HepG2 (cell line): Measurements from ENCODE around the gene PGS1. TPM values are rescaled to one million over a fixed set of nuclear protein-coding genes. Genes with fewer than 3 reads are reported as not detected.

ENCODE experiments used
- ATAC-seq: fragments of 200-7000 bp; cut with Tn5 transposase; 3 replicates; pipeline ENCODE4 v1.9.1; 2020; ENCODE audit warnings: mild to moderate bottlenecking, moderate library complexity
- BruUV-seq: library from RNA; stranded (reverse); fragments of 400-500 nt; replicated peaks from 2 replicates; lab custom pipeline; 2021; lab: Mats Ljungman, UMichigan
- CTCF ChIA-PET: fragments of 300-600 bp; formaldehyde crosslinking; extraction: SDS; loops from one replicate; lab custom pipeline; 2021; ENCODE audit warnings: low total read pairs, inconsistent platforms, low intra/inter-chr PET ratio; lab: Yijun Ruan, JAX
- POLR2A ChIA-PET: fragments of 350-600 bp; sonication (Branson Sonifier 250); formaldehyde crosslinking; loops from one replicate; lab custom pipeline; 2020; ENCODE audit warnings: antibody characterized with exemption, inconsistent platforms; lab: Yijun Ruan, JAX
- DNase-seq: peaks from one replicate; pipeline ENCODE4 v3.0.0-alpha.2; 2015; ENCODE audit warnings: low spot score
- FAIRE-seq: peaks from 3 replicates; lab custom pipeline; 2011; peaks lifted over from hg19 to GRCh38; lab: Jason Lieb, UNC
- H2AFZ ChIP-seq: one replicate; pipeline ENCODE4 v1.6.1; 2011; ENCODE audit warnings: low read length, inconsistent platforms
- H3K27ac ChIP-seq: fragments of 300-600 bp; 3 replicates; pipeline ENCODE4 v1.8.0; 2011; ENCODE audit warnings: mixed run types, mild to moderate bottlenecking, mixed read lengths, low read length, inconsistent platforms; ENCODE audit not compliant: insufficient read depth; ENCODE audit errors: extremely low read length
- H3K27me3 ChIP-seq, 2 experiments: fragments of 200-600 bp in 1 of 2; 2 replicates in 1 of 2; 3 replicates in 1 of 2; pipeline versions ENCODE4 v1.6.0 to v1.8.0; 2011; ENCODE audit warnings: low read length in 2 of 2, mild to moderate bottlenecking in 2 of 2, moderate library complexity in 2 of 2, inconsistent platforms in 1 of 2; ENCODE audit not compliant: insufficient read depth in 2 of 2, control insufficient read depth in 1 of 2
- H3K36me3 ChIP-seq, 2 experiments: fragments of 200-600 bp in 1 of 2; replicated peaks in 1 of 2; 2 replicates in 1 of 2; 3 replicates in 1 of 2; pipeline versions ENCODE4 v1.5.1 to v1.8.0; 2011; ENCODE audit warnings: low read length in 2 of 2, inconsistent platforms in 1 of 2; ENCODE audit not compliant: insufficient read depth in 2 of 2, control insufficient read depth in 1 of 2
- H3K4me1 ChIP-seq: 2 replicates; pipeline ENCODE4 v1.5.1; 2012; ENCODE audit warnings: low read length, inconsistent platforms; ENCODE audit not compliant: insufficient read depth
- H3K4me2 ChIP-seq: 2 replicates; pipeline ENCODE4 v1.6.0; 2011; ENCODE audit warnings: low read depth, low read length, inconsistent platforms
- H3K4me3 ChIP-seq, 3 experiments: fragments of 200-600 bp in 1 of 3; sonication (generic), shearing (Covaris generic) in 1 of 3; replicated peaks in 1 of 3; 2 replicates each; pipeline ENCODE4 v1.5.1; 2011 to 2016; ENCODE audit warnings: low read length in 3 of 3, inconsistent platforms in 2 of 3, low read depth in 2 of 3, mild to moderate bottlenecking in 2 of 3, control low read depth in 1 of 3, mixed read lengths in 1 of 3; ENCODE audit not compliant: insufficient read depth in 1 of 3
- H3K79me2 ChIP-seq: one replicate; pipeline ENCODE4 v1.6.1; 2011; ENCODE audit warnings: low read length, inconsistent platforms; ENCODE audit not compliant: insufficient read depth
- H3K9ac ChIP-seq: 2 replicates; pipeline ENCODE4 v1.6.0; 2011; ENCODE audit warnings: mild to moderate bottlenecking, low read depth, low read length, inconsistent platforms; ENCODE audit not compliant: insufficient read depth
- H3K9me3 ChIP-seq: 2 replicates; pipeline ENCODE4 v1.5.1; 2012; ENCODE audit warnings: mild to moderate bottlenecking, low read length
- H4K20me1 ChIP-seq: 2 replicates; pipeline ENCODE4 v1.6.0; 2011; ENCODE audit warnings: inconsistent platforms, mild to moderate bottlenecking, low read length, moderate library complexity; ENCODE audit not compliant: insufficient read depth
- ARID5B ChIP-seq: IDR thresholded peaks from 2 replicates; pipeline ENCODE4 v1.4.0; 2020; ENCODE audit warnings: mild to moderate bottlenecking, missing genetic modification reagents
- CCDC6 ChIP-seq: sonication (generic); formaldehyde crosslinking; IDR thresholded peaks from 2 replicates; pipeline ENCODE4 v1.8.1; 2022; ENCODE audit warnings: mild to moderate bottlenecking, missing genetic modification reagents, moderate library complexity
- ELF3 ChIP-seq: IDR thresholded peaks from 2 replicates; pipeline ENCODE4 v1.6.1; 2016; ENCODE audit warnings: missing genetic modification reagents, missing compliant biosample characterization
- GABPB1 ChIP-seq: IDR thresholded peaks from 2 replicates; pipeline ENCODE4 v1.6.1; 2016; ENCODE audit warnings: mild to moderate bottlenecking, missing genetic modification reagents, moderate library complexity, missing compliant biosample characterization
- HOXA9 ChIP-seq: sonication (generic); formaldehyde crosslinking; IDR thresholded peaks from 2 replicates; pipeline ENCODE4 v1.8.1; 2022; ENCODE audit warnings: missing genetic modification reagents, mild to moderate bottlenecking, moderate library complexity, borderline replicate concordance
- MXI1 ChIP-seq: IDR thresholded peaks from 3 replicates; pipeline ENCODE4 v1.6.1; 2012; ENCODE audit warnings: low read depth, low read length, inconsistent platforms, borderline replicate concordance
- SOX6 ChIP-seq, 2 experiments: fragments of 450-650 bp in 1 of 2; sonication (generic) in 1 of 2; formaldehyde crosslinking in 1 of 2; IDR thresholded peaks; 2 replicates each; pipeline versions ENCODE4 v1.4.0 to v1.6.1; 2017 to 2020; ENCODE audit warnings: antibody characterized with exemption in 1 of 2, mild to moderate bottlenecking in 1 of 2, missing genetic modification reagents in 1 of 2
- THAP11 ChIP-seq: IDR thresholded peaks from 2 replicates; pipeline ENCODE4 v1.6.1; 2016; ENCODE audit warnings: missing biosample characterization, missing genetic modification reagents
- ZBTB43 ChIP-seq: sonication (generic); formaldehyde crosslinking; conservative IDR thresholded peaks from 2 replicates; pipeline ENCODE4 v1.4.0; 2020; ENCODE audit warnings: missing genetic modification reagents
- ZNF136 ChIP-seq: sonication (generic); formaldehyde crosslinking; IDR thresholded peaks from 2 replicates; pipeline ENCODE4 v1.8.1; 2022; ENCODE audit warnings: low read depth, mild to moderate bottlenecking, moderate library complexity, missing genetic modification reagents
- ZNF142 ChIP-seq: sonication (generic); formaldehyde crosslinking; IDR thresholded peaks from 2 replicates; pipeline ENCODE4 v1.4.0; 2020; ENCODE audit warnings: missing genetic modification reagents
- ZNF782 ChIP-seq: sonication (generic); formaldehyde crosslinking; IDR thresholded peaks from 2 replicates; pipeline ENCODE4 v1.4.0; 2020; ENCODE audit warnings: missing genetic modification reagents, mild to moderate bottlenecking, borderline replicate concordance
- WGBS: methylation state at CpG from one replicate; pipeline ENCODE4 v1.1.6; 2017; ENCODE audit warnings: low lambda C conversion rate; 5-methylcytosine and 5-hydroxymethylcytosine counted together
- in situ Hi-C: cut with HindIII; loops from 2 replicates; pipeline ENCODE4 v1.10.0; 2017; ENCODE audit warnings: low pct_unique_long_range_greater_than_20kb; ENCODE audit not compliant: extremely low pct_ligation_motif_present
- intact Hi-C: fragments of 100-400 bp; cut with micrococcal nuclease; formaldehyde crosslinking; loops from one replicate; pipeline ENCODE4 v1.10.0; 2022; ENCODE audit not compliant: unreplicated experiment
- polyA plus RNA-seq, 8 experiments: library from polyadenylated mRNA; depleted of rRNA in 3 of 8; stranded (reverse) in 7 of 8; unstranded in 1 of 8; fragments of >200 nt; fragmentation: Illumina TruSeq in 4 of 8; extraction: Trizol in 4 of 8; gene quantifications; 2 replicates each; pipeline versions ENCODE4 v1.2.1 to v1.2.3, GENCODE V29; 2011 to 2016; ENCODE audit warnings: low read depth in 4 of 8, missing spikeins in 1 of 8, mixed read lengths in 1 of 8; ENCODE audit not compliant: insufficient read depth in 1 of 8
- total RNA-seq, 5 experiments: library from RNA; depleted of rRNA; stranded (reverse); fragments of >200 nt; fragmentation: Illumina TruSeq; extraction: Trizol; gene quantifications; 2 replicates each; pipeline ENCODE4 v1.2.3, GENCODE V29; 2016; ENCODE audit warnings: low read depth in 1 of 5

The PGS1 gene
- total and polyA plus RNA-seq, 2 of the 13 experiments (the other 11 are each of a cell fraction or from before 2014, with no cell fraction given): 25.9 to 31.5 TPM

GRCh38 chr17:78359997-78360370, 18.5 kb upstream of the PGS1 start, which contains the start of gene SOCS3:
SOCS3 (minus strand) TSS chr17:78360077; CDS start chr17:78359095, 982 bp downstream.
- FAIRE-seq: no peak
- in situ Hi-C loops: loop anchor here (5.0 kb wide), 1 partner anchor 62 kb away; no protein-coding TSS in a partner anchor
- H3K79me2 ChIP-seq: no peaks in the 10 kb centered on the region
- H4K20me1 ChIP-seq: peaks cover 21% of the 10 kb centered on the region; the same call in 1 of the 2 replicates
- no peaks in the 10 kb centered on the region for H3K9me3 ChIP-seq
- ChIA-PET CTCF (interaction anchor here (0.6 to 4.3 kb wide), 3 partner anchors 51 to 61 kb away, joined by 3 to 59 read pairs (median 3); no protein-coding TSS in a partner anchor), POLR2A (interaction anchor here (1.0 to 2.4 kb wide), 2 partner anchors 12 to 62 kb away, joined by 3 to 40 read pairs; no protein-coding TSS in a partner anchor)
- peak within 1 kb of the TSS; percentile 57 to 87 (median 61) for H3K4me3 ChIP-seq
- no TSS peak for BruUV-seq
- H2AFZ ChIP-seq: no peak within 1 kb of the TSS
- H3K4me2 ChIP-seq: peak within 1 kb of the TSS; percentile 85
- H3K4me1 ChIP-seq: peaks cover 52% of the 10 kb centered on the region
- WGBS: 3% methylated on average over 15 of the region's 59 CpGs
- peak; percentile 86 for DNase-seq
- H3K36me3 ChIP-seq: no peaks in the 10 kb centered on the region; a peak in 1 of 5 replicates
- no peak within 1 kb of the TSS for H3K27ac ChIP-seq
- peak within 1 kb of the TSS; percentile 80 for H3K9ac ChIP-seq
- intact Hi-C loops: loop anchor here (1.0 to 2.0 kb wide), 2 partner anchors 15 to 61 kb away; no protein-coding TSS in a partner anchor
- peaks cover 7 to 61% of the 10 kb centered on the region in 2 experiments; a peak in 4 of 5 replicates for H3K27me3 ChIP-seq
- peak; percentile 51 for ATAC-seq
- TF ChIP-seq ZNF136: no peak
- 0 out of 2 replicates have a peak, but pooled peaks have one; percentile 56 for TF ChIP-seq CCDC6 (CRISPR knock-in tag)
- 0 out of 2 replicates have a peak, but pooled peaks have one; percentile 46 for TF ChIP-seq ZBTB43 (CRISPR knock-in tag)
- no peak for TF ChIP-seq ZNF782 (CRISPR knock-in tag)
- TF ChIP-seq SOX6 (IDR thresholded peaks at IDR 0.05): no peak
- peak; percentile 19; the same call in 1 of the 2 replicates for TF ChIP-seq SOX6 (CRISPR knock-in tag; IDR thresholded peaks at IDR 0.05)
- TF ChIP-seq ZNF142 (CRISPR knock-in tag): peak; percentile 55; the same call in 1 of the 2 replicates
- TF ChIP-seq GABPB1 (CRISPR knock-in tag): peak; percentile 65
- TF ChIP-seq ELF3: peak; percentile 58; the same call in 1 of the 2 replicates
- TF ChIP-seq MXI1: peak; percentile 66; the same call in 1 of the 3 replicates
- TF ChIP-seq HOXA9 (CRISPR knock-in tag): peak; percentile 51; the same call in 1 of the 2 replicates
- peak; percentile 70 for TF ChIP-seq ARID5B (CRISPR knock-in tag)
- 0 out of 2 replicates have a peak, but pooled peaks have one; percentile 46 for TF ChIP-seq THAP11 (CRISPR knock-in tag)
